DND-41 (cell line): Measurements from ENCODE around the gene KCNC1.

ENCODE experiments used
- EZH2 ChIP-seq: IDR thresholded peaks from 3 replicates; pipeline ENCODE4 v1.6.1; 2012; ENCODE audit warnings: borderline replicate concordance, low read depth, mild to moderate bottlenecking, moderate library complexity, low read length, inconsistent platforms; ENCODE audit not compliant: severe bottlenecking
- TF ChIP-seq, protein P1 (sequence below): IDR thresholded peaks from 2 replicates; pipeline ENCODE4 v1.5.1; 2012; ENCODE audit warnings: borderline replicate concordance, low read length, moderate library complexity, mild to moderate bottlenecking; ENCODE audit not compliant: poor library complexity, severe bottlenecking; ENCODE audit errors: extremely low read depth

DNA sequence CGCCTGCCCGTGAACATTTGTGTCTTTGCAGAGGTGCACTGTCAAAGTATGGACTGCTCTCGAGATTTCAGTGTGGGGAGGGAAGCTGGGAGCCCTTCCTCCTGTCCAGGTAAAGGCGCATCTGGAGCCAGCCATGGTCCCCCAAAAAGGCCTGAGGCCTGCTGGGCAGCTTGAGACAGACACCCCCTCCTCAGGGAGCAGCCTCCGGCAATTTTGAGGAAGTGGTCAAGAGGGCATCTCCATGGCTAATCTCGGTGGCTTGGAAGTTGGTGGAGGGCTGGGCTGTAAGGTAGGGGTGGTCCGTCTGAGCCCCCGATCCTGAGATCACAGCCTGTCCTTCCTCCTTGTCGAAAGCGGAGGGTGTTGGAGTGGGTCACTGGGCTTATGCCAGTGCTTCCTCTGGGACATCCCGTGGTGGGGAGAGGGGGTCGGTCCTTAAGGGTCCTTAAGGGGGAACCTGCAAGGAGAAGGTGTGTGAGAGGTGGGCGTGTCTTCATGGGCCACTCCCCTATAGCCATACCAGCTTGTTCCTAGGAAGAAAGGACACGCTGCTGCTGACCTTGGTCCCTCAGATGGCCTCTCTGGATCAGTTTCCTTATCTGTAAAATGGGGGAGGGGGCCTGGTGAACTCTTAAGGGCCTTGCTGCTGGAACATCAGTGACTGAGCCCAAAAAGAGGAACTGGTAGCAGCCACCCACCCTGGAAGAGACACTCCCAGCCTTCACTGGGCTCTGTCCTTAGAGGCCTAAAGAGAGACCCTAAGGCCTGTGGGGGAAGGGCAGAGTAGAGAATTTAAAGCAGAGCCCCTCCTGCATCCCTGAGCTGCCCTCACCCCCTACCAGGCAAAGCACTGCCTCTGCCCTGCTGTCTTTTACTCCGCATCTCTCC lies 2.6 kb downstream of the KCNC1 start:
- TF ChIP-seq, protein P1, sequence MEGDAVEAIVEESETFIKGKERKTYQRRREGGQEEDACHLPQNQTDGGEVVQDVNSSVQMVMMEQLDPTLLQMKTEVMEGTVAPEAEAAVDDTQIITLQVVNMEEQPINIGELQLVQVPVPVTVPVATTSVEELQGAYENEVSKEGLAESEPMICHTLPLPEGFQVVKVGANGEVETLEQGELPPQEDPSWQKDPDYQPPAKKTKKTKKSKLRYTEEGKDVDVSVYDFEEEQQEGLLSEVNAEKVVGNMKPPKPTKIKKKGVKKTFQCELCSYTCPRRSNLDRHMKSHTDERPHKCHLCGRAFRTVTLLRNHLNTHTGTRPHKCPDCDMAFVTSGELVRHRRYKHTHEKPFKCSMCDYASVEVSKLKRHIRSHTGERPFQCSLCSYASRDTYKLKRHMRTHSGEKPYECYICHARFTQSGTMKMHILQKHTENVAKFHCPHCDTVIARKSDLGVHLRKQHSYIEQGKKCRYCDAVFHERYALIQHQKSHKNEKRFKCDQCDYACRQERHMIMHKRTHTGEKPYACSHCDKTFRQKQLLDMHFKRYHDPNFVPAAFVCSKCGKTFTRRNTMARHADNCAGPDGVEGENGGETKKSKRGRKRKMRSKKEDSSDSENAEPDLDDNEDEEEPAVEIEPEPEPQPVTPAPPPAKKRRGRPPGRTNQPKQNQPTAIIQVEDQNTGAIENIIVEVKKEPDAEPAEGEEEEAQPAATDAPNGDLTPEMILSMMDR, result no peak
- no peak for TF ChIP-seq EZH2
